Astrocyte (in vitro differentiated cells and primary cell): ENCODE measurements around the gene DHX29. TPM values are rescaled to one million over a fixed set of nuclear protein-coding genes. Genes with fewer than 3 reads are reported as not detected.
A peak's percentile ranks its signal among the peaks of the same experiment; 100 is the strongest.

Source experiments
- DNase-seq: peaks from one replicate; pipeline ENCODE4 v3.0.0-alpha.2; 2010; ENCODE audit warnings: low read depth
- FAIRE-seq: peaks from 2 replicates; lab custom pipeline; 2011; peaks lifted over from hg19 to GRCh38; lab: Jason Lieb, UNC
- H2AFZ ChIP-seq: 2 replicates; pipeline ENCODE4 v1.6.0; 2012; ENCODE audit warnings: low read depth, low read length, inconsistent platforms
- H3K27ac ChIP-seq: 2 replicates; pipeline ENCODE4 v1.5.1; 2011; ENCODE audit warnings: low read depth, low read length, inconsistent platforms
- H3K27me3 ChIP-seq: 2 replicates; pipeline ENCODE4 v1.6.0; 2011; ENCODE audit warnings: low read length, inconsistent platforms; ENCODE audit not compliant: insufficient read depth
- H3K36me3 ChIP-seq: 2 replicates; pipeline ENCODE4 v1.5.1; 2011; ENCODE audit warnings: low read length, inconsistent platforms; ENCODE audit not compliant: insufficient read depth
- H3K4me1 ChIP-seq: 2 replicates; pipeline ENCODE4 v1.5.1; 2011; ENCODE audit warnings: low read length, inconsistent platforms; ENCODE audit not compliant: insufficient read depth
- H3K4me2 ChIP-seq: 2 replicates; pipeline ENCODE4 v1.6.0; 2012; ENCODE audit warnings: low read length, inconsistent platforms
- H3K4me3 ChIP-seq: 2 replicates; pipeline ENCODE4 v1.5.1; 2011; ENCODE audit warnings: low read depth, mild to moderate bottlenecking, low read length, inconsistent platforms; ENCODE audit not compliant: insufficient read depth
- H3K79me2 ChIP-seq: 2 replicates; pipeline ENCODE4 v1.6.0; 2012; ENCODE audit warnings: mild to moderate bottlenecking, low read length, inconsistent platforms; ENCODE audit not compliant: insufficient read depth
- H3K9ac ChIP-seq: 2 replicates; pipeline ENCODE4 v1.6.0; 2012; ENCODE audit warnings: mild to moderate bottlenecking, low read length, inconsistent platforms
- H3K9me3 ChIP-seq: 2 replicates; pipeline ENCODE4 v1.5.1; 2012; ENCODE audit warnings: low read depth, mild to moderate bottlenecking, low read length, inconsistent platforms; ENCODE audit not compliant: insufficient read depth
- H4K20me1 ChIP-seq: 2 replicates; pipeline ENCODE4 v1.6.0; 2012; ENCODE audit warnings: low read length, inconsistent platforms; ENCODE audit not compliant: insufficient read depth
- H3K27ac Mint-ChIP-seq: one replicate; pipeline ENCODE4 v1.8.0; 2021; ENCODE audit warnings: mild to moderate bottlenecking, mixed read lengths; ENCODE audit not compliant: unreplicated experiment
- H3K27me3 Mint-ChIP-seq: one replicate; pipeline ENCODE4 v1.8.0; 2021; ENCODE audit warnings: low read depth, mixed read lengths; ENCODE audit not compliant: unreplicated experiment
- H3K36me3 Mint-ChIP-seq: one replicate; pipeline ENCODE4 v1.8.0; 2021; ENCODE audit warnings: low read depth, mixed read lengths; ENCODE audit not compliant: unreplicated experiment
- H3K4me1 Mint-ChIP-seq: one replicate; pipeline ENCODE4 v1.8.0; 2021; ENCODE audit warnings: low read depth, mixed read lengths; ENCODE audit not compliant: unreplicated experiment
- H3K4me3 Mint-ChIP-seq: one replicate; pipeline ENCODE4 v1.8.0; 2021; ENCODE audit warnings: mild to moderate bottlenecking, moderate library complexity, mixed read lengths; ENCODE audit not compliant: unreplicated experiment
- H3K9me3 Mint-ChIP-seq: one replicate; pipeline ENCODE4 v1.8.0; 2021; ENCODE audit warnings: mild to moderate bottlenecking, mixed read lengths; ENCODE audit not compliant: unreplicated experiment
- CTCF ChIP-seq: IDR thresholded peaks from 2 replicates; pipeline ENCODE4 v1.5.1; 2011; ENCODE audit warnings: low read depth, mild to moderate bottlenecking, inconsistent platforms, low read length, moderate library complexity; ENCODE audit not compliant: insufficient read depth
- EZH2 ChIP-seq: IDR thresholded peaks from 2 replicates; pipeline ENCODE4 v1.6.1; 2012; ENCODE audit warnings: mild to moderate bottlenecking, low read length, inconsistent platforms; ENCODE audit not compliant: insufficient read depth
- total RNA-seq: library from RNA; stranded (reverse); gene quantifications from 2 replicates; pipeline ENCODE4 v1.2.1, GENCODE V29; 2021

The DHX29 gene
- total RNA-seq, 1 donor from 2014 or later = 27.0 TPM

GRCh38 chr5:55333811-55334210 lies 26.3 kb upstream of the DHX29 start:
- H3K4me1 Mint-ChIP-seq = no peaks in the 10 kb centered on the region
- DNase-seq (no peak), FAIRE-seq (no peak)
- H3K27me3 Mint-ChIP-seq = no peaks in the 10 kb centered on the region
- Histone ChIP-seq H4K20me1 (peaks cover 19% of the 10 kb centered on the region), H3K36me3 (peaks cover 13% of the 10 kb centered on the region), H3K4me3 (no peak overlapping the region), H3K27ac (no peak overlapping the region), H3K4me2 (no peak overlapping the region), H3K79me2 (peaks cover 65% of the 10 kb centered on the region), H3K4me1 (no peaks in the 10 kb centered on the region), H3K9me3 (no peaks in the 10 kb centered on the region), H3K27me3 (no peaks in the 10 kb centered on the region), H3K9ac (no peak overlapping the region), H2AFZ (no peak overlapping the region)
- TF ChIP-seq EZH2 (no peak), CTCF (no peak)
- no peaks in the 10 kb centered on the region for H3K9me3 Mint-ChIP-seq
- no peak overlapping the region for H3K27ac Mint-ChIP-seq
- H3K4me3 Mint-ChIP-seq = no peak overlapping the region
- H3K36me3 Mint-ChIP-seq = no peaks in the 10 kb centered on the region

- Mint-ChIP-seq H3K4me3 (no peak overlapping the region), H3K27me3 (no peaks in the 10 kb centered on the region), H3K4me1 (no peaks in the 10 kb centered on the region), H3K36me3 (no peaks in the 10 kb centered on the region), H3K27ac (no peak overlapping the region), H3K9me3 (no peaks in the 10 kb centered on the region)
- H3K9ac ChIP-seq = no peak overlapping the region
- no peak for TF ChIP-seq CTCF
- no peak for TF ChIP-seq EZH2
- no peaks in the 10 kb centered on the region for H3K9me3 ChIP-seq
- no peaks in the 10 kb centered on the region for H3K27me3 ChIP-seq
- DNase-seq (no peak), FAIRE-seq (no peak)
- peaks cover 13% of the 10 kb centered on the region for H3K36me3 ChIP-seq
- H3K4me2 ChIP-seq = no peak overlapping the region
- no peak overlapping the region for H3K27ac ChIP-seq
- H3K4me3 ChIP-seq = no peak overlapping the region
- H3K79me2 ChIP-seq = peaks cover 62% of the 10 kb centered on the region
- H2AFZ ChIP-seq = no peak overlapping the region
- peaks cover 19% of the 10 kb centered on the region for H4K20me1 ChIP-seq
- no peaks in the 10 kb centered on the region for H3K4me1 ChIP-seq
Measured at GRCh38 chr5:55333017-55333416, 25.5 kb upstream of the DHX29 start.

- H3K79me2 ChIP-seq = peaks cover 54% of the 10 kb centered on the region
- Mint-ChIP-seq H3K27me3 (no peaks in the 10 kb centered on the region), H3K4me3 (no peak overlapping the region), H3K27ac (no peak overlapping the region), H3K4me1 (peaks cover 4% of the 10 kb centered on the region), H3K36me3 (peaks cover 2% of the 10 kb centered on the region), H3K9me3 (no peaks in the 10 kb centered on the region)
- peaks cover 14% of the 10 kb centered on the region for H3K36me3 ChIP-seq
- no peak for FAIRE-seq
- TF ChIP-seq CTCF = no peak
- DNase-seq = peak; percentile 60
- H3K4me1 ChIP-seq = no peaks in the 10 kb centered on the region
- H3K4me3 ChIP-seq = no peak overlapping the region
- H4K20me1 ChIP-seq = peaks cover 19% of the 10 kb centered on the region
- no peak overlapping the region for H2AFZ ChIP-seq
- H3K4me2 ChIP-seq = no peak overlapping the region
- no peaks in the 10 kb centered on the region for H3K9me3 ChIP-seq
- H3K27me3 ChIP-seq = no peaks in the 10 kb centered on the region
- no peak overlapping the region for H3K9ac ChIP-seq
- H3K27ac ChIP-seq = no peak overlapping the region
Measured at GRCh38 chr5:55331321-55331720, 23.8 kb upstream of the DHX29 start.
